ENCODE measurements around the gene TIMP1.

- no peak for TF ChIP-seq PBX3 (IDR thresholded peaks at IDR 0.05; ENCODE audit: insufficient replicate concordance, low read depth, low read length)
- TF ChIP-seq CBX5 (IDR thresholded peaks at IDR 0.05; ENCODE audit: low read depth), result no peak
- no peak for TF ChIP-seq ZNF274 (IDR thresholded peaks at IDR 0.05; ENCODE audit: insufficient read depth, insufficient read length)
- no peak for TF ChIP-seq FOXK2 (IDR thresholded peaks at IDR 0.05)
- no peak for TF ChIP-seq SIN3A (IDR thresholded peaks at IDR 0.05; ENCODE audit: low read depth, low read length)
- no peak for TF ChIP-seq CTCF (IDR thresholded peaks at IDR 0.05 in 2 of 3, conservative IDR thresholded peaks at IDR 0.05 in 1 of 3; ENCODE audit: control insufficient read depth in 2 of 3, extremely low read depth in 1 of 3, insufficient read depth in 1 of 3, low read depth in 3 of 3, low read length in 3 of 3)
- TF ChIP-seq ESRRA (IDR thresholded peaks at IDR 0.05; ENCODE audit: low read length), result no peak
- no peak for TF ChIP-seq POLR2AphosphoS5 (IDR thresholded peaks at IDR 0.05; ENCODE audit: low read length)
- TF ChIP-seq EZH2 (IDR thresholded peaks at IDR 0.05; ENCODE audit: borderline replicate concordance, control insufficient read depth, low read depth, low read length), result no peak
- no peak for TF ChIP-seq ZNF217 (IDR thresholded peaks at IDR 0.05)
- no peak for TF ChIP-seq ZNF207 (IDR thresholded peaks at IDR 0.05; ENCODE audit: borderline replicate concordance)
- TF ChIP-seq CHD2 (IDR thresholded peaks at IDR 0.05; ENCODE audit: borderline replicate concordance, low read depth, low read length), result no peak
Observed at GRCh38 chrX:47605024-47605423, 22.8 kb downstream of the TIMP1 start.

All from GM12878 (cell line).